ENCODE measurements around the gene CHKA. TPM values are rescaled to one million over a fixed set of nuclear protein-coding genes. Genes with fewer than 3 reads are reported as not detected.

CHKA gene
- total RNA-seq, 1 donor from 2014 or later = 8.7 TPM

DNA sequence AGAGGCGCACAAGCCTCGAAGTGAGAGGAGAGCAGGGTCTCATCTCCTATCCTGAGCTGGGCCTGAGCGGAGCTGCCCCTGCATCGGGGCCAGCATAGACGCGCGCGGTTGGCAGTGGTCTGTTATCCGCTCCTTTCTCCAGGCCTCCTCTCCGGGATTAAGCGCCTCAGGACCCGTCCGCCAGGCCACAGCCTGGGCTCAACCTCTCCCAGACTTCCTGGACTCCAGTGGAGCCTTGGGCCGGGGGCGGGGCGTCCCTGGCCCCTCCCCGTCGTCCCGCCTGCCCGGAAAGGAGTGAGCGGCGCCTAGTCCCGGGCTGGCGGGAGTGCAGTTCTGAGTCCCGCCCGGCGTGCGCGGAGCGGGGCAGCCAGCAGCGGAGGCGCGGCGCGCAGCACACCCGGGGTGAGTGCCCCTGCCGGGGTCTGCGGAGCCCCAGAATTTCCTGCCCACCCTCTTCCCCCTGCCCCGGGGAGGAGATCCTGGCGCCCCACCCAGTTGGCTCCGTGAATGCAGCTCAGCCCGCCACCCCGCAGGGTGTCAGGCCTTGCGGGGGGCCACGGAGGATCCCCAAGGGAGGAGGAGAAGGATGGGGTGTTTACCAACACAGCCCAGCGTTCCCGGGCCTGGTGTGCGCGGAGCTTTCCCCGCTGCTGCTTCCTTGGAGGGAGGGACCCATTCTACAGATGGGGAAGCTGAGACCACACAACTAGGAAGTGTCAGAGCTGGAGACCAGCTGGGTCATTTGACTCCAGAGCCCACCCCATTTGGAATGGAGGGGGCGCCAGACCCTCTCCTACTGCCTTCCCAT, 82.3 kb downstream of the CHKA start, which contains the start of gene TCIRG1:
Gene TCIRG1 (plus strand): TSS at position 308 of the 808 bp plus-strand sequence. CDS start 2,247 bp downstream, outside the sequence.
- Histone ChIP-seq H3K4me1 (peaks cover 67% of the 10 kb centered on the region), H3K9me3 (replicated peaks) (no peaks in the 10 kb centered on the region), H3K27me3 (ENCODE audit: low read depth) (no peaks in the 10 kb centered on the region), H3K27ac (replicated peaks) (peak within 1 kb of the TSS; percentile 94), H3K36me3 (peaks cover 29% of the 10 kb centered on the region), H3K4me3 (peak within 1 kb of the TSS; percentile 78)
- TF ChIP-seq, protein P1, sequence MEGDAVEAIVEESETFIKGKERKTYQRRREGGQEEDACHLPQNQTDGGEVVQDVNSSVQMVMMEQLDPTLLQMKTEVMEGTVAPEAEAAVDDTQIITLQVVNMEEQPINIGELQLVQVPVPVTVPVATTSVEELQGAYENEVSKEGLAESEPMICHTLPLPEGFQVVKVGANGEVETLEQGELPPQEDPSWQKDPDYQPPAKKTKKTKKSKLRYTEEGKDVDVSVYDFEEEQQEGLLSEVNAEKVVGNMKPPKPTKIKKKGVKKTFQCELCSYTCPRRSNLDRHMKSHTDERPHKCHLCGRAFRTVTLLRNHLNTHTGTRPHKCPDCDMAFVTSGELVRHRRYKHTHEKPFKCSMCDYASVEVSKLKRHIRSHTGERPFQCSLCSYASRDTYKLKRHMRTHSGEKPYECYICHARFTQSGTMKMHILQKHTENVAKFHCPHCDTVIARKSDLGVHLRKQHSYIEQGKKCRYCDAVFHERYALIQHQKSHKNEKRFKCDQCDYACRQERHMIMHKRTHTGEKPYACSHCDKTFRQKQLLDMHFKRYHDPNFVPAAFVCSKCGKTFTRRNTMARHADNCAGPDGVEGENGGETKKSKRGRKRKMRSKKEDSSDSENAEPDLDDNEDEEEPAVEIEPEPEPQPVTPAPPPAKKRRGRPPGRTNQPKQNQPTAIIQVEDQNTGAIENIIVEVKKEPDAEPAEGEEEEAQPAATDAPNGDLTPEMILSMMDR (IDR thresholded peaks at IDR 0.05; ENCODE audit: borderline replicate concordance) = peak; percentile 28
- intact Hi-C loops (cut with micrococcal nuclease) = no loop called here
- DNase-seq = peak; percentile 90

DNA sequence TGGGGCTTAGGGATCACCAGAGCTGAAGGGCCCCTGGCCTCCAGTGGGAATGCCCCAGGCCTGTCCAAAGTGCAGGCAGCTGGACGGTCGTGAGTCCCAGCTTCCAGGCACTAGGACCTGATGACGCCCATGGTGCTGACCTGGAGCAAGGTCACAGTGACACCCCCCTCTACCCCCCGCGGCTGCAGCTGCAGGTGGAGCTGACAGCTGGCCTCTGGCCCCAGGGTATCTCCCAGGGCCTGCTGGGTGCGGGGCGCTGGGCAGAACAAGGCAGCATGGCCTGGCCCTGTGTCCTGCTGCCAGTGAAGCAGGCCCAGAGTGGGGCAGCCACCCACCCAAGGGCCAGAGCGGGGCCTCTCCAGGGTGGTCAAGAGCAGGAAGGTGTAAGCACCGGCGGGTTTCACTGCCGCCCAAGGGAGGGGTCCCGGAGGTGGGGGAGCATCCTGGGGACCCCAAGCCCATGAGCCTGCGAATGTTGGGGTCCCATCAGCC, 82.9 kb downstream of the CHKA start:
- Histone ChIP-seq H3K36me3 (peaks cover 32% of the 10 kb centered on the region), H3K27ac (replicated peaks) (peak overlapping the region; percentile 94), H3K4me3 (peak overlapping the region; percentile 78), H3K27me3 (ENCODE audit: low read depth) (no peaks in the 10 kb centered on the region), H3K4me1 (peaks cover 73% of the 10 kb centered on the region), H3K9me3 (replicated peaks) (no peaks in the 10 kb centered on the region)
- intact Hi-C loops (cut with micrococcal nuclease) = no loop called here
- TF ChIP-seq, protein P1 (IDR thresholded peaks at IDR 0.05; ENCODE audit: borderline replicate concordance) = no peak
- DNase-seq = no peak

GRCh38 chr11:68037411-68038225, 83.6 kb downstream of the CHKA start:
- H3K27me3 ChIP-seq (ENCODE audit: low read depth) = no peaks in the 10 kb centered on the region
- TF ChIP-seq, protein P1 (IDR thresholded peaks at IDR 0.05; ENCODE audit: borderline replicate concordance) = no peak
- peak overlapping the region; percentile 78 for H3K4me3 ChIP-seq
- DNase-seq = no peak
- H3K9me3 ChIP-seq (replicated peaks) = no peaks in the 10 kb centered on the region
- intact Hi-C loops (cut with micrococcal nuclease) = no loop called here
- peak overlapping the region; percentile 94 for H3K27ac ChIP-seq (replicated peaks)
- H3K36me3 ChIP-seq = peaks cover 34% of the 10 kb centered on the region
- H3K4me1 ChIP-seq = peaks cover 80% of the 10 kb centered on the region

- Histone ChIP-seq H3K9me3 (replicated peaks) (no peaks in the 10 kb centered on the region), H3K4me3 (no peak overlapping the region), H3K27ac (replicated peaks) (peak overlapping the region; percentile 94), H3K36me3 (peaks cover 38% of the 10 kb centered on the region), H3K4me1 (peaks cover 88% of the 10 kb centered on the region), H3K27me3 (ENCODE audit: low read depth) (no peaks in the 10 kb centered on the region)
- peak; percentile 73 for DNase-seq
- intact Hi-C loops (cut with micrococcal nuclease) = no loop called here
- TF ChIP-seq, protein P1 (IDR thresholded peaks at IDR 0.05; ENCODE audit: borderline replicate concordance) = no peak
These were observed 84.4 kb downstream of the CHKA start for GRCh38 chr11:68036717-68037239.

GRCh38 chr11:68036141-68036716, 85.0 kb downstream of the CHKA start:
- peaks cover 94% of the 10 kb centered on the region for H3K4me1 ChIP-seq
- H3K27ac ChIP-seq (replicated peaks) = peak overlapping the region; percentile 94
- no peaks in the 10 kb centered on the region for H3K9me3 ChIP-seq (replicated peaks)
- H3K4me3 ChIP-seq = no peak overlapping the region
- peaks cover 38% of the 10 kb centered on the region for H3K36me3 ChIP-seq
- no peak for DNase-seq
- TF ChIP-seq, protein P1 (IDR thresholded peaks at IDR 0.05; ENCODE audit: borderline replicate concordance) = no peak
- intact Hi-C loops (cut with micrococcal nuclease) = no loop called here
- H3K27me3 ChIP-seq (ENCODE audit: low read depth) = no peaks in the 10 kb centered on the region

All from left ventricle myocardium inferior (tissue), 1 donor.